Thoracic aorta (tissue), 2 donors: ENCODE measurements around the gene ATXN1. TPM values are rescaled to one million over a fixed set of nuclear protein-coding genes. Genes with fewer than 3 reads are reported as not detected.
A peak's percentile ranks its signal among the peaks of the same experiment; 100 is the strongest.

ENCODE experiments used
- ATAC-seq: fragments of 150-250 bp; one replicate; pipeline ENCODE4 v1.8.0; 2017; ENCODE audit warnings: low read depth; ENCODE audit not compliant: insufficient number of reproducible peaks, low FRiP score
- DNase-seq: peaks from one replicate; pipeline ENCODE4 v3.0.0-alpha.2; 2020; ENCODE audit warnings: low spot score
- H3K27ac ChIP-seq, 2 donors: fragments of 200-600 bp; sonication (generic); 1 replicate in 1 of 2; 2 replicates in 1 of 2; pipeline ENCODE4 v1.5.1; 2016; ENCODE audit warnings: mild to moderate bottlenecking in 2 of 2, moderate library complexity in 2 of 2
- H3K27me3 ChIP-seq: fragments of 200-600 bp; sonication (generic); replicated peaks from 2 replicates; pipeline ENCODE4 v1.6.0; 2016; ENCODE audit warnings: mild to moderate bottlenecking; ENCODE audit not compliant: insufficient read depth
- H3K36me3 ChIP-seq: fragments of 200-600 bp; sonication (generic); one replicate; pipeline ENCODE4 v1.5.1; 2016
- H3K4me1 ChIP-seq, 2 donors: fragments of 200-600 bp; sonication (generic); 1 replicate in 1 of 2; 2 replicates in 1 of 2; pipeline versions ENCODE4 v1.5.1 to v1.6.0; 2016; ENCODE audit warnings: low read depth in 2 of 2, mild to moderate bottlenecking in 1 of 2; ENCODE audit not compliant: control insufficient read depth in 1 of 2
- H3K4me3 ChIP-seq: fragments of 200-600 bp; sonication (generic); 2 replicates; pipeline ENCODE4 v1.5.1; 2016; ENCODE audit warnings: mild to moderate bottlenecking
- H3K9me3 ChIP-seq: fragments of 200-600 bp; sonication (generic); 2 replicates; pipeline ENCODE4 v1.5.1; 2016
- CTCF ChIP-seq: fragments of 200-600 bp; sonication (generic); IDR thresholded peaks from one replicate; pipeline ENCODE4 v1.5.1; 2019; ENCODE audit warnings: antibody characterized with exemption
- total RNA-seq, 2 donors: library from RNA; depleted of rRNA; stranded (reverse); fragments of >200 nt; gene quantifications; one replicate each; pipeline versions ENCODE4 v1.1.0 to v1.2.3, GENCODE V29; 2016

ATXN1 gene
- total RNA-seq, 2 donors from 2014 or later: 59.8 to 62.4 TPM

GRCh38 chr6:16346831-16347230 is 414.4 kb downstream of the ATXN1 start:
- ATAC-seq (no peak), DNase-seq (no peak)
- no peak overlapping the region for H3K27ac ChIP-seq
- H3K9me3 ChIP-seq: no peaks in the 10 kb centered on the region
- TF ChIP-seq CTCF: no peak
- peaks cover 7 to 19% of the 10 kb centered on the region in 2 donors for H3K4me1 ChIP-seq
- H3K4me3 ChIP-seq: no peak overlapping the region
- H3K36me3 ChIP-seq: no peaks in the 10 kb centered on the region
- no peaks in the 10 kb centered on the region for H3K27me3 ChIP-seq

GRCh38 chr6:16345449-16346330 is 415.6 kb downstream of the ATXN1 start:
- no peak overlapping the region for H3K27ac ChIP-seq
- H3K4me3 ChIP-seq: no peak overlapping the region
- DNase-seq (no peak), ATAC-seq (peak; percentile 29)
- TF ChIP-seq CTCF: no peak
- H3K27me3 ChIP-seq: no peaks in the 10 kb centered on the region
- H3K36me3 ChIP-seq: no peaks in the 10 kb centered on the region
- H3K9me3 ChIP-seq: no peaks in the 10 kb centered on the region
- peaks cover 0 to 8% of the 10 kb centered on the region in 2 donors for H3K4me1 ChIP-seq

GRCh38 chr6:16344756-16345155 is 416.5 kb downstream of the ATXN1 start:
- ATAC-seq: no peak
- no peak overlapping the region for H3K27ac ChIP-seq
- TF ChIP-seq CTCF: no peak

GRCh38 chr6:16343593-16343992 is 417.7 kb downstream of the ATXN1 start:
- TF ChIP-seq CTCF: no peak
- Histone ChIP-seq H3K27ac (no peak overlapping the region), H3K27me3 (no peaks in the 10 kb centered on the region), H3K9me3 (no peaks in the 10 kb centered on the region), H3K36me3 (no peaks in the 10 kb centered on the region), H3K4me1 (peaks cover 4 to 14% of the 10 kb centered on the region in 2 donors), H3K4me3 (no peak overlapping the region)
- ATAC-seq: no peak
- no peak for DNase-seq

More at GRCh38 chr6:16344756-16345155, 416.5 kb downstream of the ATXN1 start:
- no peak for DNase-seq
- Histone ChIP-seq H3K27me3 (no peaks in the 10 kb centered on the region), H3K4me3 (no peak overlapping the region), H3K4me1 (peaks cover 0 to 3% of the 10 kb centered on the region in 2 donors), H3K9me3 (no peaks in the 10 kb centered on the region), H3K36me3 (no peaks in the 10 kb centered on the region)

- Histone ChIP-seq H3K36me3 (no peaks in the 10 kb centered on the region), H3K27ac (no peak overlapping the region), H3K9me3 (no peaks in the 10 kb centered on the region), H3K4me1 (peaks cover 22 to 34% of the 10 kb centered on the region in 2 donors), H3K4me3 (no peak overlapping the region), H3K27me3 (no peaks in the 10 kb centered on the region)
- no peak for DNase-seq
- no peak for ATAC-seq
- no peak for TF ChIP-seq CTCF
These were observed 422.0 kb downstream of the ATXN1 start for GRCh38 chr6:16339265-16339587.
